SK-N-SH (cell line): ENCODE measurements around the gene TFIP11. TPM values are rescaled to one million over a fixed set of nuclear protein-coding genes. Genes with fewer than 3 reads are reported as not detected.

Experiments used
- CTCF ChIA-PET: fragments of 300-600, 350-600 bp; formaldehyde crosslinking; extraction: SDS; loops from one replicate; lab custom pipeline; 2021; lab: Yijun Ruan, JAX
- POLR2A ChIA-PET: fragments of 350-600 bp; sonication (Branson Sonifier 250); formaldehyde crosslinking; extraction: SDS; loops from one replicate; lab custom pipeline; 2020; ENCODE audit warnings: antibody characterized with exemption, inconsistent platforms; lab: Yijun Ruan, JAX
- DNase-seq: peaks from one replicate; pipeline ENCODE4 v3.0.0; 2012
- H2AFZ ChIP-seq: fragments of 200-600 bp; sonication (generic); 2 replicates; pipeline ENCODE4 v1.8.1; 2016; ENCODE audit warnings: antibody characterized with exemption, mild to moderate bottlenecking, low read depth
- H3F3A ChIP-seq: fragments of 200-600 bp; sonication (generic); replicated peaks from 2 replicates; pipeline ENCODE3; 2016; ENCODE audit warnings: antibody characterized with exemption, mild to moderate bottlenecking; ENCODE audit not compliant: insufficient read depth
- H3K27ac ChIP-seq, 2 experiments: fragments of 200-500 bp in 1 of 2; fragments of 200-600 bp in 1 of 2; sonication (Bioruptor generic) in 1 of 2; sonication (generic), shearing (Covaris generic) in 1 of 2; 2 replicates each; pipeline versions ENCODE4 v1.5.1 to v1.6.1; 2014 to 2016; ENCODE audit warnings: low read depth in 2 of 2, inconsistent platforms in 1 of 2, low read length in 1 of 2, mild to moderate bottlenecking in 1 of 2, mixed read lengths in 1 of 2
- H3K27me3 ChIP-seq: fragments of 200-600 bp; sonication (generic), shearing (Covaris generic); 2 replicates; pipeline ENCODE4 v1.6.1; 2016; ENCODE audit warnings: mixed run types; ENCODE audit not compliant: insufficient read depth
- H3K36me3 ChIP-seq, 2 experiments: fragments of 200-500 bp in 1 of 2; fragments of 200-600 bp in 1 of 2; sonication (Bioruptor generic) in 1 of 2; sonication (generic) in 1 of 2; replicated peaks in 1 of 2; 2 replicates each; pipeline versions ENCODE3 to v1.5.1; 2014 to 2016; ENCODE audit warnings: low read length in 1 of 2, mild to moderate bottlenecking in 1 of 2; ENCODE audit not compliant: insufficient read depth in 2 of 2, control insufficient read depth in 1 of 2
- H3K4me1 ChIP-seq, 2 experiments: fragments of 200-500 bp in 1 of 2; fragments of 200-600 bp in 1 of 2; sonication (Bioruptor generic) in 1 of 2; sonication (generic), shearing (Covaris generic) in 1 of 2; 2 replicates each; pipeline versions ENCODE4 v1.5.1 to v1.6.1; 2014 to 2016; ENCODE audit warnings: low read depth in 1 of 2, low read length in 1 of 2, mixed run types in 1 of 2; ENCODE audit not compliant: insufficient read depth in 2 of 2, control insufficient read depth in 1 of 2
- H3K4me2 ChIP-seq: fragments of 200-600 bp; sonication (generic), shearing (Covaris generic); 2 replicates; pipeline ENCODE4 v1.6.1; 2017; ENCODE audit warnings: mixed run types
- H3K4me3 ChIP-seq, 2 experiments: fragments of 200-500 bp in 1 of 2; fragments of 200-600 bp in 1 of 2; sonication (Bioruptor generic) in 1 of 2; sonication (generic), shearing (Covaris generic) in 1 of 2; 2 replicates each; pipeline versions ENCODE4 v1.5.1 to v1.8.1; 2014 to 2016; ENCODE audit warnings: low read depth in 2 of 2, inconsistent platforms in 1 of 2, low read length in 1 of 2, mild to moderate bottlenecking in 1 of 2, mixed read lengths in 1 of 2, moderate library complexity in 1 of 2
- H3K79me2 ChIP-seq: fragments of 200-600 bp; sonication (generic); 2 replicates; pipeline ENCODE4 v1.8.1; 2017; ENCODE audit warnings: mild to moderate bottlenecking; ENCODE audit not compliant: insufficient read depth
- H3K9ac ChIP-seq: fragments of 200-600 bp; sonication (generic); 2 replicates; pipeline ENCODE4 v1.6.1; 2017; ENCODE audit warnings: mixed run types
- H3K9me2 ChIP-seq: fragments of 200-600 bp; sonication (generic); 2 replicates; pipeline ENCODE4 v1.6.1; 2017; ENCODE audit warnings: mixed run types
- H3K9me3 ChIP-seq: fragments of 200-600 bp; sonication (generic); 2 replicates; pipeline ENCODE4 v1.6.1; 2017; ENCODE audit warnings: mixed run types, mild to moderate bottlenecking, moderate library complexity
- H4K20me1 ChIP-seq: fragments of 200-600 bp; sonication (generic); 2 replicates; pipeline ENCODE4 v1.6.1; 2017; ENCODE audit warnings: mild to moderate bottlenecking, mixed run types; ENCODE audit not compliant: insufficient read depth
- FOSL2 ChIP-seq: IDR thresholded peaks from 2 replicates; pipeline ENCODE4 v1.4.0; 2012; ENCODE audit warnings: low read depth, mild to moderate bottlenecking, moderate library complexity, borderline replicate concordance
- GATA2 ChIP-seq: sonication (generic); formaldehyde crosslinking; IDR thresholded peaks from 2 replicates; pipeline ENCODE4 v1.5.0; 2020; ENCODE audit warnings: mild to moderate bottlenecking, missing genetic modification reagents
- JUND ChIP-seq: IDR thresholded peaks from 2 replicates; pipeline ENCODE4 v1.4.0; 2012
- MXI1 ChIP-seq: IDR thresholded peaks from 2 replicates; pipeline ENCODE4 v1.6.1; 2012; ENCODE audit warnings: mild to moderate bottlenecking, low read depth, low read length, improper control_type of control experiment
- POLR2AphosphoS5 ChIP-seq: IDR thresholded peaks from 2 replicates; pipeline ENCODE4 v1.6.1; 2012; ENCODE audit warnings: low read depth, low read length
- RAD21 ChIP-seq: IDR thresholded peaks from 2 replicates; pipeline ENCODE4 v1.6.1; 2012; ENCODE audit warnings: mild to moderate bottlenecking, low read length
- RCOR1 ChIP-seq: fragments of 150-350 bp; IDR thresholded peaks from 2 replicates; pipeline ENCODE4 v1.6.1; 2017; ENCODE audit warnings: antibody characterized with exemption, low read length
- RFX5 ChIP-seq: IDR thresholded peaks from 2 replicates; pipeline ENCODE4 v1.6.1; 2012; ENCODE audit warnings: mild to moderate bottlenecking, improper control_type of control experiment, low read length
- RXRA ChIP-seq: IDR thresholded peaks from 2 replicates; pipeline ENCODE4 v1.4.0; 2012; ENCODE audit warnings: low read depth, mild to moderate bottlenecking, borderline replicate concordance
- SIN3A ChIP-seq: IDR thresholded peaks from 2 replicates; pipeline ENCODE4 v1.6.1; 2012; ENCODE audit warnings: low read depth, mild to moderate bottlenecking, low read length, moderate library complexity, borderline replicate concordance
- SMC3 ChIP-seq: IDR thresholded peaks from 2 replicates; pipeline ENCODE4 v1.6.1; 2012; ENCODE audit warnings: low read depth, low read length, improper control_type of control experiment
- TAF1 ChIP-seq: IDR thresholded peaks from 2 replicates; pipeline ENCODE4 v1.6.1; 2012; ENCODE audit warnings: low read depth, mild to moderate bottlenecking, low read length, moderate library complexity, borderline replicate concordance
- TEAD4 ChIP-seq: IDR thresholded peaks from 2 replicates; pipeline ENCODE4 v1.4.0; 2012; ENCODE audit warnings: mild to moderate bottlenecking, borderline replicate concordance; ENCODE audit not compliant: insufficient read depth
- WGBS: methylation state at CpG from one replicate; pipeline ENCODE4 v1.1.6; 2017; ENCODE audit warnings: low lambda C conversion rate; 5-methylcytosine and 5-hydroxymethylcytosine counted together
- polyA plus RNA-seq, 3 experiments: library from polyadenylated mRNA; depleted of rRNA; stranded (reverse); fragments of >200 nt; gene quantifications; 2 replicates each; pipeline ENCODE4 v1.2.3, GENCODE V29; 2012
- TF ChIP-seq, protein P1 (sequence below): IDR thresholded peaks from 2 replicates; pipeline ENCODE4; 2012
- TF ChIP-seq, protein P2 (sequence below): fragments of 150-350 bp; IDR thresholded peaks from 2 replicates; pipeline ENCODE4 v1.6.1; 2016; ENCODE audit warnings: mild to moderate bottlenecking, low read depth, low read length
- TF ChIP-seq, protein P3 (sequence below): IDR thresholded peaks from 2 replicates; pipeline ENCODE4 v1.6.1; 2012; ENCODE audit warnings: mild to moderate bottlenecking, low read depth, low read length, moderate library complexity
- TF ChIP-seq, protein P4 (sequence below): fragments of 200-600 bp; sonication (generic); IDR thresholded peaks from 2 replicates; pipeline ENCODE4 v1.6.1; 2017; ENCODE audit warnings: antibody characterized with exemption, mild to moderate bottlenecking, moderate library complexity
- TF ChIP-seq, protein P5 (sequence below): IDR thresholded peaks from 2 replicates; pipeline ENCODE4 v1.4.0; 2012; ENCODE audit warnings: low read depth, borderline replicate concordance

Gene TFIP11
- polyA plus RNA-seq, 1 of the 3 experiments (the other 2 are of a cell fraction) = 32.8 TPM

DNA sequence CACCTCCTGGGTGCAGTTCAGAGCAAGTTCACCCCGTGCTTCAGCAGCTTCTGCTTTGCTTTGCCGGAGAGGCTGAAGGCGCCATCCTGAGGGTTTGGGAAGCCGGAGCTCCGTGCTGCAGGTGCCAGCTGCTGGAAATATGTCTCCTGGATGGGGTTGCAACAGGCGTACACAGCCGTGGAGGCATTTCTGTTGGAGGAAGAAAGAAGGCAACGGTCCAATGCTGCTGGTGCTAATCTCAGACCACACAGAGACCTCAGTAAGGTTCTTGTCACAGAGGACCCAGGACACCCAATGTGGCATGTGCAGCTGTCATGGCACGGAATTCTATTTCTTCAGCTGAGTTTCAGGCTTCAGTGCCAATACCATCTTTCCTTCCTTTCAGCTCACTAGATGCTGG, 59.1 kb downstream of the TFIP11 start:
- ChIA-PET CTCF (interaction anchor here (0.7 to 2.4 kb wide), 7 partner anchors 9 to 680 kb away, joined by 3 to 11 read pairs (median 3); no protein-coding TSS in a partner anchor), POLR2A (no interaction called here)
- peaks cover 6 to 49% of the 10 kb centered on the region in 2 experiments for H3K36me3 ChIP-seq
- no peak overlapping the region for H3K27ac ChIP-seq
- no peaks in the 10 kb centered on the region for H3K9me3 ChIP-seq
- no peak overlapping the region for H3K9ac ChIP-seq
- TF ChIP-seq, protein P1, sequence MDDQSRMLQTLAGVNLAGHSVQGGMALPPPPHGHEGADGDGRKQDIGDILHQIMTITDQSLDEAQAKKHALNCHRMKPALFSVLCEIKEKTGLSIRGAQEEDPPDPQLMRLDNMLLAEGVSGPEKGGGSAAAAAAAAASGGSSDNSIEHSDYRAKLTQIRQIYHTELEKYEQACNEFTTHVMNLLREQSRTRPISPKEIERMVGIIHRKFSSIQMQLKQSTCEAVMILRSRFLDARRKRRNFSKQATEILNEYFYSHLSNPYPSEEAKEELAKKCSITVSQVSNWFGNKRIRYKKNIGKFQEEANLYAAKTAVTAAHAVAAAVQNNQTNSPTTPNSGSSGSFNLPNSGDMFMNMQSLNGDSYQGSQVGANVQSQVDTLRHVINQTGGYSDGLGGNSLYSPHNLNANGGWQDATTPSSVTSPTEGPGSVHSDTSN = no peak
- no peak for TF ChIP-seq JUND
- no peak for TF ChIP-seq TEAD4
- TF ChIP-seq TAF1 = no peak
- TF ChIP-seq FOSL2 = no peak
- no peak for TF ChIP-seq MXI1
- TF ChIP-seq, protein P2, sequence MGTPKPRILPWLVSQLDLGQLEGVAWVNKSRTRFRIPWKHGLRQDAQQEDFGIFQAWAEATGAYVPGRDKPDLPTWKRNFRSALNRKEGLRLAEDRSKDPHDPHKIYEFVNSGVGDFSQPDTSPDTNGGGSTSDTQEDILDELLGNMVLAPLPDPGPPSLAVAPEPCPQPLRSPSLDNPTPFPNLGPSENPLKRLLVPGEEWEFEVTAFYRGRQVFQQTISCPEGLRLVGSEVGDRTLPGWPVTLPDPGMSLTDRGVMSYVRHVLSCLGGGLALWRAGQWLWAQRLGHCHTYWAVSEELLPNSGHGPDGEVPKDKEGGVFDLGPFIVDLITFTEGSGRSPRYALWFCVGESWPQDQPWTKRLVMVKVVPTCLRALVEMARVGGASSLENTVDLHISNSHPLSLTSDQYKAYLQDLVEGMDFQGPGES = no peak
- no peaks in the 10 kb centered on the region; a peak in 1 of 4 replicates for H3K4me1 ChIP-seq
- H3K27me3 ChIP-seq = no peaks in the 10 kb centered on the region
- no peak overlapping the region for H3K4me2 ChIP-seq
- no peak overlapping the region for H3K4me3 ChIP-seq
- H4K20me1 ChIP-seq = no peaks in the 10 kb centered on the region
- H2AFZ ChIP-seq = no peak overlapping the region
- H3K9me2 ChIP-seq = no peaks in the 10 kb centered on the region
- 87% methylated on average over 5 of the region's 9 CpGs for WGBS
- H3F3A ChIP-seq = no peaks in the 10 kb centered on the region
- H3K79me2 ChIP-seq = no peaks in the 10 kb centered on the region; the same call in 1 of the 2 replicates
- no peak for DNase-seq

DNA sequence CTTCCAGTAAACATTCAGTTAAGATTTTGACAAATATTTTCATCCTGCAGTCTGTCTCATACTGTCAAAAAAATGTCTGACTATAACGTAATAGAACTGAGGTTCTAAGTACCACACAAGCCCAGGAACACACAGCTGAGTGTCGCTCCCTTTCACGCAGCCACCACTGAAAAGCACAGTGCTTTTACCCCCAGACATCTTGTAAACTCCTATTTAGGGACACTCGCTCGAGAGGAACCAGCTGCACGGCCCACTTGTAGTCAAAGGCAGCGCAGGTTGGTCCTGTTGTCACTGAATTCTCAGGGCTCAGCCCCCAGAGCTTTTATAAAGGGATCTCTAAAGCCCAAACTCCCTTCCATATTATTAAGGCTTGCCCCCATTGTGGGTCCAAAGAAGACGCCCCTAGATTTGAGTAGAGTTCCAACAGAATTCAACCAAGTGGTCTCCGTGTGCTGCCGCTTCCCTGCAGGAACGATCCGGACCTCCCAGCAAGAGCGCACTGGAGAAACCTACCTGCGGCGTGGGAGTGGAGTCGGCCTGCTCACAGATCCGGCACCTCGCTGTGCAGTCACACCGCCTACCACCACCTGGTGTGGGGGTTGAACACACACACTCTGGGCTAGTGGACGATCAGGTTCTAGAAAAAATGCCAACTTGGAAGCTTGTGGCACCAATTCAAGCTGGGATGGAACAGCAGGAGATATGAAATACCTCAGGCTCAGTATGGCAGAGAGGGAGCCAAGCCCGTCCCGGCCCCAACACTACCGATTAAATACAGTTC, 59.8 kb downstream of the TFIP11 start:
- 96% methylated on average over 21 of the region's 23 CpGs for WGBS
- no peaks in the 10 kb centered on the region; the same call in 1 of the 2 replicates for H3K79me2 ChIP-seq
- ChIA-PET CTCF (interaction anchor here (0.9 to 2.4 kb wide), 6 partner anchors 8 to 679 kb away, joined by 3 to 14 read pairs (median 5); no protein-coding TSS in a partner anchor), POLR2A (no interaction called here)
- no peaks in the 10 kb centered on the region for H3K9me3 ChIP-seq
- H3K4me2 ChIP-seq = no peak overlapping the region
- no peaks in the 10 kb centered on the region for H4K20me1 ChIP-seq
- DNase-seq = no peak
- H3F3A ChIP-seq = no peaks in the 10 kb centered on the region
- H3K4me3 ChIP-seq = no peak overlapping the region
- no peak overlapping the region for H2AFZ ChIP-seq
- H3K27ac ChIP-seq = no peak overlapping the region
- no peaks in the 10 kb centered on the region for H3K9me2 ChIP-seq
- H3K27me3 ChIP-seq = no peaks in the 10 kb centered on the region
- peaks cover 6 to 42% of the 10 kb centered on the region in 2 experiments for H3K36me3 ChIP-seq
- H3K4me1 ChIP-seq = no peaks in the 10 kb centered on the region; a peak in 1 of 4 replicates
- no peak overlapping the region for H3K9ac ChIP-seq
- no peak for TF ChIP-seq RXRA
- no peak for TF ChIP-seq SMC3
- TF ChIP-seq RAD21 = no peak
- no peak for TF ChIP-seq SIN3A
- TF ChIP-seq, protein P3, sequence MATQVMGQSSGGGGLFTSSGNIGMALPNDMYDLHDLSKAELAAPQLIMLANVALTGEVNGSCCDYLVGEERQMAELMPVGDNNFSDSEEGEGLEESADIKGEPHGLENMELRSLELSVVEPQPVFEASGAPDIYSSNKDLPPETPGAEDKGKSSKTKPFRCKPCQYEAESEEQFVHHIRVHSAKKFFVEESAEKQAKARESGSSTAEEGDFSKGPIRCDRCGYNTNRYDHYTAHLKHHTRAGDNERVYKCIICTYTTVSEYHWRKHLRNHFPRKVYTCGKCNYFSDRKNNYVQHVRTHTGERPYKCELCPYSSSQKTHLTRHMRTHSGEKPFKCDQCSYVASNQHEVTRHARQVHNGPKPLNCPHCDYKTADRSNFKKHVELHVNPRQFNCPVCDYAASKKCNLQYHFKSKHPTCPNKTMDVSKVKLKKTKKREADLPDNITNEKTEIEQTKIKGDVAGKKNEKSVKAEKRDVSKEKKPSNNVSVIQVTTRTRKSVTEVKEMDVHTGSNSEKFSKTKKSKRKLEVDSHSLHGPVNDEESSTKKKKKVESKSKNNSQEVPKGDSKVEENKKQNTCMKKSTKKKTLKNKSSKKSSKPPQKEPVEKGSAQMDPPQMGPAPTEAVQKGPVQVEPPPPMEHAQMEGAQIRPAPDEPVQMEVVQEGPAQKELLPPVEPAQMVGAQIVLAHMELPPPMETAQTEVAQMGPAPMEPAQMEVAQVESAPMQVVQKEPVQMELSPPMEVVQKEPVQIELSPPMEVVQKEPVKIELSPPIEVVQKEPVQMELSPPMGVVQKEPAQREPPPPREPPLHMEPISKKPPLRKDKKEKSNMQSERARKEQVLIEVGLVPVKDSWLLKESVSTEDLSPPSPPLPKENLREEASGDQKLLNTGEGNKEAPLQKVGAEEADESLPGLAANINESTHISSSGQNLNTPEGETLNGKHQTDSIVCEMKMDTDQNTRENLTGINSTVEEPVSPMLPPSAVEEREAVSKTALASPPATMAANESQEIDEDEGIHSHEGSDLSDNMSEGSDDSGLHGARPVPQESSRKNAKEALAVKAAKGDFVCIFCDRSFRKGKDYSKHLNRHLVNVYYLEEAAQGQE = no peak
- TF ChIP-seq RCOR1 = no peak
- TF ChIP-seq TAF1 = no peak
- TF ChIP-seq GATA2 (CRISPR knock-in tag) = no peak
- TF ChIP-seq, protein P4, sequence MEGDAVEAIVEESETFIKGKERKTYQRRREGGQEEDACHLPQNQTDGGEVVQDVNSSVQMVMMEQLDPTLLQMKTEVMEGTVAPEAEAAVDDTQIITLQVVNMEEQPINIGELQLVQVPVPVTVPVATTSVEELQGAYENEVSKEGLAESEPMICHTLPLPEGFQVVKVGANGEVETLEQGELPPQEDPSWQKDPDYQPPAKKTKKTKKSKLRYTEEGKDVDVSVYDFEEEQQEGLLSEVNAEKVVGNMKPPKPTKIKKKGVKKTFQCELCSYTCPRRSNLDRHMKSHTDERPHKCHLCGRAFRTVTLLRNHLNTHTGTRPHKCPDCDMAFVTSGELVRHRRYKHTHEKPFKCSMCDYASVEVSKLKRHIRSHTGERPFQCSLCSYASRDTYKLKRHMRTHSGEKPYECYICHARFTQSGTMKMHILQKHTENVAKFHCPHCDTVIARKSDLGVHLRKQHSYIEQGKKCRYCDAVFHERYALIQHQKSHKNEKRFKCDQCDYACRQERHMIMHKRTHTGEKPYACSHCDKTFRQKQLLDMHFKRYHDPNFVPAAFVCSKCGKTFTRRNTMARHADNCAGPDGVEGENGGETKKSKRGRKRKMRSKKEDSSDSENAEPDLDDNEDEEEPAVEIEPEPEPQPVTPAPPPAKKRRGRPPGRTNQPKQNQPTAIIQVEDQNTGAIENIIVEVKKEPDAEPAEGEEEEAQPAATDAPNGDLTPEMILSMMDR = no peak
- TF ChIP-seq, protein P5, sequence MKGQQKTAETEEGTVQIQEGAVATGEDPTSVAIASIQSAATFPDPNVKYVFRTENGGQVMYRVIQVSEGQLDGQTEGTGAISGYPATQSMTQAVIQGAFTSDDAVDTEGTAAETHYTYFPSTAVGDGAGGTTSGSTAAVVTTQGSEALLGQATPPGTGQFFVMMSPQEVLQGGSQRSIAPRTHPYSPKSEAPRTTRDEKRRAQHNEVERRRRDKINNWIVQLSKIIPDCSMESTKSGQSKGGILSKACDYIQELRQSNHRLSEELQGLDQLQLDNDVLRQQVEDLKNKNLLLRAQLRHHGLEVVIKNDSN = no peak
- TF ChIP-seq FOSL2 = no peak
- no peak for TF ChIP-seq POLR2AphosphoS5
- no peak for TF ChIP-seq RFX5
